Parathyroid adenoma (tissue), 2 donors: ENCODE data around the gene REN.

ENCODE experiments used
- H2AFZ ChIP-seq: fragments of 300-600 bp; sonication (generic); one replicate; pipeline ENCODE4 v1.7.0; 2017; ENCODE audit warnings: antibody characterized with exemption, mild to moderate bottlenecking
- H3K27ac ChIP-seq: fragments of 300-600 bp; sonication (generic); one replicate; pipeline ENCODE4 v1.7.0; 2017
- H3K27me3 ChIP-seq: fragments of 300-600 bp; sonication (generic); one replicate; pipeline ENCODE4 v1.7.0; 2017; ENCODE audit warnings: low read length; ENCODE audit not compliant: control insufficient read depth, insufficient read depth
- H3K36me3 ChIP-seq: fragments of 300-600 bp; sonication (generic); one replicate; pipeline ENCODE4 v1.7.0; 2017; ENCODE audit warnings: low read length; ENCODE audit not compliant: control insufficient read depth, insufficient read depth
- H3K4me1 ChIP-seq: fragments of 300-600 bp; sonication (generic); one replicate; pipeline ENCODE4 v1.7.0; 2017; ENCODE audit warnings: control low read depth
- H3K4me2 ChIP-seq: fragments of 300-600 bp; sonication (generic); one replicate; pipeline ENCODE4 v1.7.0; 2017; ENCODE audit warnings: low read length
- H3K4me3 ChIP-seq: fragments of 300-600 bp; sonication (generic); one replicate; pipeline ENCODE4 v1.7.0; 2017; ENCODE audit warnings: low read depth, low read length
- H3K79me2 ChIP-seq: fragments of 300-600 bp; sonication (generic); one replicate; pipeline ENCODE4 v1.7.0; 2017; ENCODE audit warnings: control low read depth
- H3K9ac ChIP-seq: fragments of 300-600 bp; sonication (generic); one replicate; pipeline ENCODE4 v1.7.0; 2017; ENCODE audit warnings: mild to moderate bottlenecking
- H3K9me3 ChIP-seq: fragments of 300-600 bp; sonication (generic); one replicate; pipeline ENCODE4 v1.7.0; 2017; ENCODE audit warnings: low read length; ENCODE audit not compliant: control insufficient read depth
- TF ChIP-seq, protein P1 (sequence below): fragments of 300-600 bp; sonication (generic); IDR thresholded peaks from one replicate; pipeline ENCODE4 v1.7.0; 2017; ENCODE audit warnings: antibody characterized with exemption, mild to moderate bottlenecking
- donor health status: primary hyperparathyroidism.

Gene REN

DNA sequence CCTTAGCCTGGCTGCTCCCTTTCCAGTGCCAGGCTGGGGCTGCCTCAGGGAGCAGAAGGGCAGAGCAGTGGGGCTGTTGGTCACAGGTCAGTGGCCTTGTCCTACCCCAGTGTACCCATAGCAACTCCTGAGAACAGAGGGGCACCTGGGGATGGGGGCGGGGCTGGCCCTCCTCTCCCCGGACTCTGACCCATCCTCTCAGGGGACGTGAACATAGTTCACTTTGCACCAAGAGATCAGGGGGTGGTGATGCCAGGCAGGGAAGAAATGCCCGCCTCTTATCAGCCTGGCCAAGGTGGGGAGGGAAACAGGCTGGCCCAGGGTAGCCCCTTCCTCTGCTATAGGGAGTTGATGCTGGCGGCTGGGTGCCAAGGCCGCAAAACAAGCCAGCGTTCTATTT lies 19.2 kb downstream of the REN start:
- Histone ChIP-seq H3K9me3 (no peaks in the 10 kb centered on the region), H2AFZ (no peak overlapping the region), H3K27ac (no peak overlapping the region), H3K4me2 (no peak overlapping the region), H3K4me1 (peaks cover 7% of the 10 kb centered on the region), H3K27me3 (no peaks in the 10 kb centered on the region), H3K9ac (no peak overlapping the region), H3K4me3 (no peak overlapping the region), H3K36me3 (no peaks in the 10 kb centered on the region), H3K79me2 (no peaks in the 10 kb centered on the region)
- TF ChIP-seq, protein P1, sequence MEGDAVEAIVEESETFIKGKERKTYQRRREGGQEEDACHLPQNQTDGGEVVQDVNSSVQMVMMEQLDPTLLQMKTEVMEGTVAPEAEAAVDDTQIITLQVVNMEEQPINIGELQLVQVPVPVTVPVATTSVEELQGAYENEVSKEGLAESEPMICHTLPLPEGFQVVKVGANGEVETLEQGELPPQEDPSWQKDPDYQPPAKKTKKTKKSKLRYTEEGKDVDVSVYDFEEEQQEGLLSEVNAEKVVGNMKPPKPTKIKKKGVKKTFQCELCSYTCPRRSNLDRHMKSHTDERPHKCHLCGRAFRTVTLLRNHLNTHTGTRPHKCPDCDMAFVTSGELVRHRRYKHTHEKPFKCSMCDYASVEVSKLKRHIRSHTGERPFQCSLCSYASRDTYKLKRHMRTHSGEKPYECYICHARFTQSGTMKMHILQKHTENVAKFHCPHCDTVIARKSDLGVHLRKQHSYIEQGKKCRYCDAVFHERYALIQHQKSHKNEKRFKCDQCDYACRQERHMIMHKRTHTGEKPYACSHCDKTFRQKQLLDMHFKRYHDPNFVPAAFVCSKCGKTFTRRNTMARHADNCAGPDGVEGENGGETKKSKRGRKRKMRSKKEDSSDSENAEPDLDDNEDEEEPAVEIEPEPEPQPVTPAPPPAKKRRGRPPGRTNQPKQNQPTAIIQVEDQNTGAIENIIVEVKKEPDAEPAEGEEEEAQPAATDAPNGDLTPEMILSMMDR, result no peak

DNA sequence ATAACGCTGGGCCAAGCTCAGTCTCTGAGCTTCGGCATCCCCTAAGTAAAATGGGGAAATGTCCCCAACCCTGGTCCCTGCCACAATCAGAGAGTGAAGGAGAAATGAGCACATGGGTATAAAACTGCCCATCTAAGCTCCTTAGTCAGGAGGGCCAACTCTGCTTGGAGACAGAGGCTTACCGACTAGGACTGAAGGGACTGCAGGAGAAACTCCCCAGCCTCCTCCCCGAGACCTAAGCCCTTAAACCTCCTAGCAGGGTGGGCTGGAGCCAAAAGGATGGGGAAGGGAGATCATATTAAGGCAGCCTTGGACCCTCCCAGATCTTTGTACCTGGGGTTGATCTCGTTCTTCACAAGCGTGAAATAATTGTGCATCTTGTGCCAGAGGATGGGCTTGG lies 19.8 kb downstream of the REN start:
- Histone ChIP-seq H3K79me2 (no peaks in the 10 kb centered on the region), H3K36me3 (no peaks in the 10 kb centered on the region), H3K27me3 (no peaks in the 10 kb centered on the region), H2AFZ (no peak overlapping the region), H3K4me3 (no peak overlapping the region), H3K9me3 (no peaks in the 10 kb centered on the region), H3K9ac (no peak overlapping the region), H3K4me2 (no peak overlapping the region), H3K4me1 (peaks cover 7% of the 10 kb centered on the region), H3K27ac (no peak overlapping the region)
- TF ChIP-seq, protein P1, result no peak

DNA sequence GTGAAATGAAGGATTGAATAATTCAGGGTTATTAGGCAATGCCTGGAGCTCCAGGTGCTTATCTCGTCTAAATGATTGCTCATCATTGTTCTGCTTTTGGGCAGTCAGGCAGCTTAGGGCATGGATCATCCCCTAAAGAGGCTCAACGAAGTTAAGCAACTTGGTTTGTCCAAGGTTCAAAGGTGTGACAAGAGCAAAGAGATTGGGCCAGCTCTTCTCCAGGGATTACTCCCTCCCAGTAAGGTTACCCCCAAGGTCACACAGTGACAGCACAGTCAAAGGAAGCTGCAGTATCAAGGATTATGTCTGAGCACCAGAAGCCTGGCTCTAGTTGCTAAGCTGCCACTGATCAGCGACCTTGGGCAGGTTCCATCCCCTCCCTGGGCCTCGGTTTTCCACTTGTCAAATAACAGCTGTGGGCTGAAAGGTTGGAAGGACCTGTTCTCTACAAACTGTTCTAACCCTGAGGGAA lies 21.1 kb downstream of the REN start:
- peaks cover under 1% of the 10 kb centered on the region for H3K4me1 ChIP-seq
- no peaks in the 10 kb centered on the region for H3K79me2 ChIP-seq
- H3K4me3 ChIP-seq, result no peak overlapping the region
- no peak overlapping the region for H3K27ac ChIP-seq
- no peaks in the 10 kb centered on the region for H3K27me3 ChIP-seq
- no peaks in the 10 kb centered on the region for H3K9me3 ChIP-seq
- H3K9ac ChIP-seq, result no peak overlapping the region
- no peak overlapping the region for H3K4me2 ChIP-seq
- no peak overlapping the region for H2AFZ ChIP-seq
- H3K36me3 ChIP-seq, result no peaks in the 10 kb centered on the region
- TF ChIP-seq, protein P1, result no peak

DNA sequence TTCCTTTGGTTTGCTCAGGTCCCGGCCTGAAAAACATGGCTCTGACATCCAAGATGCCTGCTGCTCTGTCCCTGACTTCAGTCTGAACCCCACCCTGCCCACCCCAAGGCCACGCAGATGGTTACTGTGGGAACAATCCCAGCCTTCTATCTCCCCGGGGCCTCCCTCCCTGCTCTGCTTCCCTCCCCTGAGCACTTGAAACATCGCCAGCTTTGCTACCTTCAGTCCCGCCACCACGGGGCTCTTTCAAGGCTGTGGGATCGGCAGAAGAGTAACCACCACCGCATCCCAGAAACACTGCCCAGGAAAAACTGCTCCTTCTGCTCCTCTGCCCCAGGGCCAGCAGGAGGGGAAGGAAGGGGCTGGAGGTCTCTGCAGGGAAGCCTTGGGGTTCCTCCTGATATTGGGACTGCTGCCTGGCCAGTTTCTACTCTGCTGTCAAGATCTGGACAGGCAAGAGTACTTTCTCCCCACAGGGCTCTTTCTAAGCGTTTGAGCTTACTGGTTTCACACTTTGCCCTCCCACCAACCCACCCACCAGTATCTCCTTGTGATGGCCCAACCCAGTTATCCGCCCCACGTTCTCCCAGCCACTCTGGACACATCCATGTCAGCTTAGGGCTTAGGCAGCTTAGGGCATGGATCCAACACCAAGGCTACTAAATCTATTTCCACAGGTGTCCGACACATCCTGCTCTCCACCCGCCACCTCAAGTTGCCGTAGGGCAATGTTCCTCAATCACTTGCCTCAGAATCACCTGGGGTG lies 22.7 kb downstream of the REN start:
- Histone ChIP-seq H2AFZ (no peak overlapping the region), H3K79me2 (no peaks in the 10 kb centered on the region), H3K4me1 (no peaks in the 10 kb centered on the region), H3K27ac (no peak overlapping the region), H3K9me3 (no peaks in the 10 kb centered on the region), H3K4me2 (no peak overlapping the region), H3K27me3 (no peaks in the 10 kb centered on the region), H3K9ac (no peak overlapping the region), H3K36me3 (no peaks in the 10 kb centered on the region), H3K4me3 (no peak overlapping the region)
- TF ChIP-seq, protein P1, result no peak
